ENCODE data around the gene SSC4D. TPM values are rescaled to one million over a fixed set of nuclear protein-coding genes. Genes with fewer than 3 reads are reported as not detected.

SSC4D gene
- total and polyA plus RNA-seq, 10 donors: 0.11 to 1.5 (median 0.66) TPM

- TF ChIP-seq POLR2A (IDR thresholded peaks at IDR 0.05): no peak
- TF ChIP-seq POLR2AphosphoS5 (IDR thresholded peaks at IDR 0.05): no peak
- TF ChIP-seq CTCF (IDR thresholded peaks at IDR 0.05 in 8 of 11, conservative IDR thresholded peaks at IDR 0.05 in 3 of 11): no peak
- Histone ChIP-seq H3K27me3 (replicated peaks in 1 of 7) (no peaks in the 10 kb centered on the region), H3K36me3 (peaks cover 0 to 40% (median 0%) of the 10 kb centered on the region in 6 donors), H3K9me3 (no peaks in the 10 kb centered on the region), H3K27ac (peak overlapping the region; percentile 93 to 99 (median 98)), H3K4me1 (peaks cover 24 to 63% (median 51%) of the 10 kb centered on the region in 6 donors), H3K4me3 (peak overlapping the region; percentile 90 to 100 (median 99))
- WGBS, 5 donors: 0 to 1% (median 1%) methylated on average over 15 to 27 of the region's 27 CpGs
- DNase-seq: peak; percentile 95
- intact Hi-C loops (cut with DNase I; ENCODE audit: low total_unique reads): loop anchor here (5.0 kb wide), 1 partner anchor 41 kb away; no protein-coding TSS in a partner anchor
These were observed 51.5 kb downstream of the SSC4D start for GRCh38 chr7:76358011-76358480.

- no peaks in the 10 kb centered on the region for H3K27me3 ChIP-seq (replicated peaks in 1 of 7)
- TF ChIP-seq POLR2A (IDR thresholded peaks at IDR 0.05): no peak
- no peak for TF ChIP-seq CTCF (IDR thresholded peaks at IDR 0.05 in 8 of 11, conservative IDR thresholded peaks at IDR 0.05 in 3 of 11)
- no peak for TF ChIP-seq POLR2AphosphoS5 (IDR thresholded peaks at IDR 0.05)
- intact Hi-C loops (cut with DNase I; ENCODE audit: low total_unique reads): loop anchor here (5.0 kb wide), 1 partner anchor 40 kb away; no protein-coding TSS in a partner anchor
These were observed 52.0 kb downstream of the SSC4D start for GRCh38 chr7:76357475-76358010.

GRCh38 chr7:76356823-76357222 is 52.7 kb downstream of the SSC4D start:
- H3K9me3 ChIP-seq: no peaks in the 10 kb centered on the region
- peak overlapping the region in 6 of 8 donors; percentile 97 to 99 (median 98) for H3K27ac ChIP-seq
- intact Hi-C loops (cut with DNase I; ENCODE audit: low total_unique reads): loop anchor here (5.0 kb wide), 1 partner anchor 40 kb away; no protein-coding TSS in a partner anchor
- peaks cover 27 to 75% (median 63%) of the 10 kb centered on the region in 6 donors for H3K4me1 ChIP-seq
- WGBS, 5 donors: 55 to 76% (median 63%) methylated on average over 6 of the region's 6 CpGs
- DNase-seq: no peak
- no peaks in the 10 kb centered on the region for H3K27me3 ChIP-seq (replicated peaks in 1 of 7)
- peak overlapping the region; percentile 90 to 100 (median 99) for H3K4me3 ChIP-seq
- TF ChIP-seq CTCF (IDR thresholded peaks at IDR 0.05 in 8 of 11, conservative IDR thresholded peaks at IDR 0.05 in 3 of 11) (no peak), POLR2AphosphoS5 (IDR thresholded peaks at IDR 0.05) (no peak), POLR2A (IDR thresholded peaks at IDR 0.05) (no peak)
- H3K36me3 ChIP-seq: peaks cover 0 to 40% (median 0%) of the 10 kb centered on the region in 6 donors

More at GRCh38 chr7:76357475-76358010, 52.0 kb downstream of the SSC4D start:
- Histone ChIP-seq H3K36me3 (peaks cover 0 to 40% (median 0%) of the 10 kb centered on the region in 6 donors), H3K4me3 (peak overlapping the region; percentile 90 to 100 (median 99)), H3K27ac (peak overlapping the region; percentile 93 to 99 (median 98)), H3K9me3 (no peaks in the 10 kb centered on the region), H3K4me1 (peaks cover 27 to 68% (median 56%) of the 10 kb centered on the region in 6 donors)
- DNase-seq: no peak
- 1 to 3% (median 1%) methylated on average over 10 of the region's 10 CpGs for WGBS, 5 donors

- Histone ChIP-seq H3K4me1 (peaks cover 27 to 82% (median 70%) of the 10 kb centered on the region in 6 donors), H3K36me3 (peaks cover 0 to 44% (median 0%) of the 10 kb centered on the region in 6 donors), H3K27me3 (replicated peaks in 1 of 7) (no peaks in the 10 kb centered on the region), H3K4me3 (no peak overlapping the region), H3K27ac (peak overlapping the region in 1 of 8 donors; percentile 11), H3K9me3 (no peaks in the 10 kb centered on the region)
- WGBS, 5 donors: 81 to 91% (median 84%) methylated on average over 4 of the region's 4 CpGs
- no peak for DNase-seq
- TF ChIP-seq CTCF (IDR thresholded peaks at IDR 0.05 in 8 of 11, conservative IDR thresholded peaks at IDR 0.05 in 3 of 11) (no peak), POLR2AphosphoS5 (IDR thresholded peaks at IDR 0.05) (no peak), POLR2A (IDR thresholded peaks at IDR 0.05) (no peak)
- intact Hi-C loops (cut with DNase I; ENCODE audit: low total_unique reads): loop anchor here (5.0 kb wide), 1 partner anchor 39 kb away; no protein-coding TSS in a partner anchor
These were observed 53.4 kb downstream of the SSC4D start for GRCh38 chr7:76356115-76356514.

All from spleen (tissue), 11 donors.